GM13977 (cell line): Measurements from ENCODE around the gene KAZALD1.

Experiments used
- DNase-seq: peaks from one replicate; pipeline ENCODE4 v3.0.0; 2012; ENCODE audit warnings: low spot score
- in situ Hi-C: fragments of 300-500 bp; cut with MboI; formaldehyde crosslinking; loops from one replicate; pipeline ENCODE4 v1.12.0; 2022; ENCODE audit warnings: low sequenced_read_pairs, low pct_unique_long_range_greater_than_20kb, mixed read lengths, inconsistent platforms; ENCODE audit not compliant: unreplicated experiment
- TF ChIP-seq, protein P1 (sequence below): IDR thresholded peaks from 2 replicates; pipeline ENCODE4 v1.5.1; 2012; ENCODE audit warnings: mild to moderate bottlenecking, control low read depth; ENCODE audit not compliant: insufficient read depth; ENCODE audit errors: extremely low read depth, missing control alignments

KAZALD1 gene

DNA sequence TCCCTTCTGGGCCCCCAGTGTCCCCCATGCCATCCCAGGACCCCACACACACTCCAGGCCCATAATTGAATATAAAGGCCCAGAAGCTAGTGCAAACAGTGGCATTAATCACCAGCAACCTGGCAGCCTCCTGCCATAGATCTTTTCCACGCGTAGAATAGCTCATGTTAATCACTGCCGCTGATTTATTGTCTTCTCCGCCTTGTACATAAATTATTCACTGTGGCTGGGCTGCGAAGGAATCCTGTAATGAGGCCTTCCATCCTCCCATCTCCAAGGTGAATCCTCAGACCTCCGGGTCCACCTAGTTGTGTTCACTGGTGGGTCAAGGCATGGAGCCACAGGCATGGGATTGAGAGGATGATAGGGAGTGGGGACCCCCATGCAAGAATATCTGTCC, 33.2 kb downstream of the KAZALD1 start:
- DNase-seq = no peak
- in situ Hi-C loops = no loop called here
- TF ChIP-seq, protein P1, sequence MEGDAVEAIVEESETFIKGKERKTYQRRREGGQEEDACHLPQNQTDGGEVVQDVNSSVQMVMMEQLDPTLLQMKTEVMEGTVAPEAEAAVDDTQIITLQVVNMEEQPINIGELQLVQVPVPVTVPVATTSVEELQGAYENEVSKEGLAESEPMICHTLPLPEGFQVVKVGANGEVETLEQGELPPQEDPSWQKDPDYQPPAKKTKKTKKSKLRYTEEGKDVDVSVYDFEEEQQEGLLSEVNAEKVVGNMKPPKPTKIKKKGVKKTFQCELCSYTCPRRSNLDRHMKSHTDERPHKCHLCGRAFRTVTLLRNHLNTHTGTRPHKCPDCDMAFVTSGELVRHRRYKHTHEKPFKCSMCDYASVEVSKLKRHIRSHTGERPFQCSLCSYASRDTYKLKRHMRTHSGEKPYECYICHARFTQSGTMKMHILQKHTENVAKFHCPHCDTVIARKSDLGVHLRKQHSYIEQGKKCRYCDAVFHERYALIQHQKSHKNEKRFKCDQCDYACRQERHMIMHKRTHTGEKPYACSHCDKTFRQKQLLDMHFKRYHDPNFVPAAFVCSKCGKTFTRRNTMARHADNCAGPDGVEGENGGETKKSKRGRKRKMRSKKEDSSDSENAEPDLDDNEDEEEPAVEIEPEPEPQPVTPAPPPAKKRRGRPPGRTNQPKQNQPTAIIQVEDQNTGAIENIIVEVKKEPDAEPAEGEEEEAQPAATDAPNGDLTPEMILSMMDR = no peak

DNA sequence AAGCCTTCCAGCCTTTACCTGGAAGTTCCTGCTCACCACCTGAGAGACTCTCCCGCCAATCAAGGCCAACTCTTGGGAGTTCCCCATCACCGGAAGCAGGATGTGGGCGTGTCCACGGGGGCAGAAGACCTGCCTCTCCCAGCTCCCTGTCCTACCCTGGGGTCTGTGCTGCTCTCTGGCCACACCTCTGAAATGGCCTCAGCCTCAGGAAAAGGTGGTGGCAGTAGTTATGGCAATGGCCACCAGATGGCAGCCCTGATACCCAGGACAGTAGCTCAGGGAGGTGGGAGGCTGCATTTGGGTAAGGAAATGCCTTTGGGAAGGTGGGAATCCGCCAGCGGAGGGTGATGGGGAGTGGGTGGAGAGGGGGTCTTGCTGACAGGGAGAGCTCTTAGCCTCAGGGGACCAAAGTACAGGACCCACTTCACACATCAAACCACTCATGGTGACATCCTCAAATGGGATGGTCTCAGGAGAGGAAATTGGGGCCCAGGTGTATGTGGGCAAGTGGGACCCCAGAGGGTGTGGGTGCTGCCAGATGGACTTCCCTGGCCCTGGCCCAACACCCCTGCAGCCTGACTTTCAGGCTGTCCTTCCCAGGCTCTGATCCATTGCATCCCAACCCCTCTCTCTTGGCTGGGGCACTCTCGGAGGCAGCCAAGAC, 33.9 kb downstream of the KAZALD1 start:
- TF ChIP-seq, protein P1 = peak; percentile 89
- in situ Hi-C loops = no loop called here
- peak; percentile 85 for DNase-seq

DNA sequence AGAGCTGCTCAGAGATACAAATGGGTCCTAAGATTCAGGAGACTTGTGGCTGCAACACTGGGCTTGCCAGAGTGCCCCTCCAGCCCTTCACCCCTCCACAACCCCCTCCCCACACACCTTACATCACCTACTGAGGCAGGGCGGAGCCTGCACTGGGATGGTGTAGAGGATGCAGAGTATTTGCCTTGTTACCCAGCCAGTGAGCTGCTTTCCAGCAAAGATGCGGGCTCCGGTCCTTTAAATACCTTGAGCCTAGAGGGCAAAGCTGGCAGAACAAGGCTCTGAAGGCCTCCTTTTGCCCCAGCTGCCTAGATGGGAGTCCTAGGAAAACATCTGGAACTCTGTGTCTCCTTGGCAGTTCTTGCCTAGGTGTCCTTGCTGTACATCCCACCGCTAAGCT, 34.6 kb downstream of the KAZALD1 start:
- in situ Hi-C loops = no loop called here
- DNase-seq = no peak
- TF ChIP-seq, protein P1 = no peak

DNA sequence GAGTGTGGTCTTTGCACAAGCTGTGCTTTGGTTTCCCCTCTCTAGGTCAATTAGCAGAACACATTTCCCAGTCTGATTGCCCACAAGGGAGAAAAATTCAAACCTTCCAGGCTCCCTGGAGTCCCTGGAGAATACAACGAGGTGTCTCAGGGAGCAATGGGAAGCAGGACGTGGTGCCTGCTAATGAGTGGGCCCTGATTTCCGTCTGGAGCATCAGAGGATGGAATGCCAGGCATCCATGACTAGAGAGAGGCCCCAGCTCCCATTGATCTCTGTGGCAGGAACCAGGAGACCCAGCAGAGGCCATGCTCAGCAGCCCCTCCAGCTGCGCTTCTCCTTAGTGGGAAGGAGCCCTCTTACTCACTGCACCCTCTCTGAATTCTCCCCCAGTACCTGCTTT, 36.1 kb downstream of the KAZALD1 start:
- TF ChIP-seq, protein P1 = no peak
- in situ Hi-C loops = no loop called here
- DNase-seq = no peak

DNA sequence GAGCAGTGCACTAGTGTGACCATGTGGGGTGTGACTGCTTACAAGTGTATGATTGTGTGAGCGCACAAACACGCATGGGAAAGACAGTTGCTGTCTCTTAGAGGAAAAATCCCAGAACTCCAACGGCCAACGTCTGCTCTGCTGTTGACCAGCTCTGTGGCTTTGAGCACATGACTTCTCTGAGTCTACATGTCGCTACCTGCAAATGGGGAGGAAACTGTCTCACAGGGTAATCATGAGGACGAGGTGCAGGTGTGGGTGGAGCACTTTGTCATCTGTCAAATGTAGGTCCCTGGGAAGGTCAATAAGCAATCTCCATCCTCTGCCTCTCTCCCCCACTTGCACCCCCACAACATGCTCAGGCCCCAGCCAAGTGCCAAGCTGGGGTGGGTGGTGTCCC, 38.1 kb downstream of the KAZALD1 start:
- TF ChIP-seq, protein P1 = no peak
- in situ Hi-C loops = no loop called here
- no peak for DNase-seq

DNA sequence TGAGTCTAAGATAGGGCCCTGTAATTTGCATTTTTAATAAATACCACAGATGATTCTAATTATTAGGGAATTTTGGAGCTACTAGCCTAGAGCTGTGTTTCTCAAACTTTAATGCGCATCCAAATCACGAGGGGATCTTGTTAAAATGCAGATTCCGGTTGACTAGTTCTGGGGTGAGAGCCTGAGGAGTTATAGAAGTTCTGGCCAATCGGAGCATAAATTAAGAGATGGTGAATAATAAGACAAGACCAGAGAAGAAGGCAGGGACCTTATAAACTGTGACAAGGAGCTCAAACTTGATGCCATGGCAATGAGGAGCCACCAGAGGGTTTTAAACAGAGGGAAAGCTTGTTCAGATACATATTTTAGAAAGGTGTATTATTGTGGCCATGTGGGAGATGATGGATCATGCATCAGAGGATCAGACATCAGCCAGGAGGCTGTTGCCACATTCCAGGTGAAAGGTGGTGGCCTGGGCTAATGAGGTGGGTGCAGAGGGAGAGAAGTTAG, 39.6 kb downstream of the KAZALD1 start:
- TF ChIP-seq, protein P1 = no peak
- no peak for DNase-seq
- in situ Hi-C loops = no loop called here

DNA sequence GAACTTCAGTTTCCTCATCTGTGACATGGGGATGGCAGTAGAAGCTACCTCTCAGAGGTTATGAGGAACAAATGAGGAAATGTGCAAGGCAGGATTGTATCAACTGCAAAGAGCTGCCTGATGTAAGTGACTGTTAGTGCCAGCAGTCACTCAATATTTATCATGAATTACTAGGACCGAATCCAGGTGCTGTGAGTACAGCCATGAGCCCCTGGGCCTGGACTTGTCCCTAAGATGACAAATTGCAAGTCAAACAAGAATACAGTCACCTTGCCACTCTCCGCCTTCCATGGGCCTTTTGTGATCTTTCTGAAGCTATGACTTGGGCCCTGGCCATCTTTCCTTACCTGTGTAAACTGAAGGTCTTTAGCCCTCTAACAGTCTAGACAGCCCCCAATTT, 41.6 kb downstream of the KAZALD1 start:
- in situ Hi-C loops = no loop called here
- no peak for DNase-seq
- TF ChIP-seq, protein P1 = no peak
